Sigmoid colon (tissue), 7 donors: ENCODE results near the gene CUEDC1. TPM values are rescaled to one million over a fixed set of nuclear protein-coding genes. Genes with fewer than 3 reads are reported as not detected.
"Not testable (repeated sequence)": the region's sequence is repeated elsewhere in the genome, so short reads cannot be mapped to it uniquely, and the experiment has no call there.

ENCODE experiments used
- DNase-seq: peaks from one replicate; pipeline ENCODE4 v3.0.0-alpha.2; 2019
- H3K27ac ChIP-seq, 4 donors: fragments of 200-600 bp; sonication (generic); one replicate each; pipeline ENCODE4 v1.5.1; 2016 to 2019; ENCODE audit warnings: mild to moderate bottlenecking in 1 of 4
- H3K27me3 ChIP-seq, 3 donors: fragments of 200-600 bp; sonication (generic); one replicate each; pipeline ENCODE4 v1.5.1; 2019; ENCODE audit warnings: mild to moderate bottlenecking in 1 of 3
- H3K36me3 ChIP-seq, 4 donors: fragments of 200-600 bp; sonication (generic); one replicate each; pipeline ENCODE4 v1.5.1; 2016 to 2019
- H3K4me1 ChIP-seq, 4 donors: fragments of 200-600 bp; sonication (generic); one replicate each; pipeline ENCODE4 v1.5.1; 2017 to 2019
- H3K4me3 ChIP-seq, 4 donors: fragments of 200-600 bp; sonication (generic); one replicate each; pipeline ENCODE4 v1.5.1; 2017 to 2019; ENCODE audit warnings: mild to moderate bottlenecking in 2 of 4, moderate library complexity in 1 of 4
- H3K9me3 ChIP-seq, 4 donors: fragments of 200-600 bp in 3 of 4; sonication (generic) in 3 of 4; one replicate each; pipeline versions ENCODE4 v1.5.1 to v1.6.1; 2013 to 2019
- EP300 ChIP-seq, 4 donors: sonication (generic); formaldehyde crosslinking; IDR thresholded peaks; one replicate each; pipeline ENCODE4 v1.6.1; 2017; ENCODE audit warnings: antibody characterized with exemption in 4 of 4
- POLR2A ChIP-seq, 2 donors: fragments of 450-650 bp; IDR thresholded peaks; one replicate each; pipeline ENCODE4 v1.6.1; 2016; ENCODE audit warnings: antibody characterized with exemption in 2 of 2, mild to moderate bottlenecking in 2 of 2, moderate library complexity in 2 of 2
- POLR2AphosphoS5 ChIP-seq, 4 donors: sonication (generic); formaldehyde crosslinking; IDR thresholded peaks; one replicate each; pipeline ENCODE4 v1.6.1; 2017; ENCODE audit warnings: antibody characterized with exemption in 4 of 4
- WGBS, 2 donors: extraction: QIAGEN DNeasy Blood & Tissue Kit; methylation state at CpG; one replicate each; pipeline ENCODE4 v1.1.7; 2013; 5-methylcytosine and 5-hydroxymethylcytosine counted together
- intact Hi-C: fragments of 100-400 bp; cut with DNase I; formaldehyde crosslinking; loops from one replicate; pipeline ENCODE4 v1.15.1; 2023
- polyA plus RNA-seq, 3 donors: library from polyadenylated mRNA; stranded (reverse); fragments of 200-250 nt; gene quantifications; one replicate each; pipeline ENCODE4 v1.2.3, GENCODE V29; 2013
- total RNA-seq, 4 donors: library from RNA; depleted of rRNA; stranded (reverse); fragments of >200 nt; gene quantifications; one replicate each; pipeline ENCODE4 v1.1.0, GENCODE V29; 2016
- TF ChIP-seq, protein P1 (sequence below), 4 experiments: fragments of 450-650 bp in 3 of 4; fragments of 200-600 bp in 1 of 4; IDR thresholded peaks; one replicate each; pipeline ENCODE4 v1.5.1; 2016 to 2019; ENCODE audit warnings: antibody characterized with exemption in 4 of 4, mild to moderate bottlenecking in 3 of 4, moderate library complexity in 2 of 4
- donor health status: healthy with polysubstance abuse.
- donor health status: Bipolar disorder and iron deficiency.
- donor health status: healthy.

The CUEDC1 gene
- total and polyA plus RNA-seq, 7 donors, result 3.0 to 64.0 (median 29.5) TPM

DNA sequence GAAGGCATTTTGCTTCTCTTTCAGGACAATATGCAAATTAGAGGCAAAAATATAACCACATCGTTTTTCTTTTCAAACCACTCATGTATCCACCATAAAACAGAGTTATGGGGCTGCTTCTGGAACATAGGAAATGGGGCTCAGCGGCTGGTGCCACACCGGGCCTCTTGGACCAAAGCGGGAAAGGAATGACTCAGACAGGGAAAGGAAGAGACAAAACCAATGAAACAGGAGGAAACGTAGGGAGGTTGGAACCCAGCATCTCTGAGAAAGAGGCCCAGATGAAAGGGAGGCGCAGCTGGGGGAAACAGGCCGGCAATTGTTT lies 28.5 kb downstream of the CUEDC1 start:
- WGBS, 2 donors, result 47 to 50% methylated on average over 7 of the region's 7 CpGs
- H3K27me3 ChIP-seq, result no peaks in the 10 kb centered on the region
- peaks cover 0 to 99% (median 92%) of the 10 kb centered on the region in 4 donors for H3K4me1 ChIP-seq
- intact Hi-C loops, result no loop called here
- TF ChIP-seq, protein P1, sequence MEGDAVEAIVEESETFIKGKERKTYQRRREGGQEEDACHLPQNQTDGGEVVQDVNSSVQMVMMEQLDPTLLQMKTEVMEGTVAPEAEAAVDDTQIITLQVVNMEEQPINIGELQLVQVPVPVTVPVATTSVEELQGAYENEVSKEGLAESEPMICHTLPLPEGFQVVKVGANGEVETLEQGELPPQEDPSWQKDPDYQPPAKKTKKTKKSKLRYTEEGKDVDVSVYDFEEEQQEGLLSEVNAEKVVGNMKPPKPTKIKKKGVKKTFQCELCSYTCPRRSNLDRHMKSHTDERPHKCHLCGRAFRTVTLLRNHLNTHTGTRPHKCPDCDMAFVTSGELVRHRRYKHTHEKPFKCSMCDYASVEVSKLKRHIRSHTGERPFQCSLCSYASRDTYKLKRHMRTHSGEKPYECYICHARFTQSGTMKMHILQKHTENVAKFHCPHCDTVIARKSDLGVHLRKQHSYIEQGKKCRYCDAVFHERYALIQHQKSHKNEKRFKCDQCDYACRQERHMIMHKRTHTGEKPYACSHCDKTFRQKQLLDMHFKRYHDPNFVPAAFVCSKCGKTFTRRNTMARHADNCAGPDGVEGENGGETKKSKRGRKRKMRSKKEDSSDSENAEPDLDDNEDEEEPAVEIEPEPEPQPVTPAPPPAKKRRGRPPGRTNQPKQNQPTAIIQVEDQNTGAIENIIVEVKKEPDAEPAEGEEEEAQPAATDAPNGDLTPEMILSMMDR (IDR thresholded peaks at IDR 0.05), result no peak
- TF ChIP-seq EP300 (IDR thresholded peaks at IDR 0.05), result no peak
- TF ChIP-seq POLR2AphosphoS5 (IDR thresholded peaks at IDR 0.05), result no peak
- no peak for TF ChIP-seq POLR2A (IDR thresholded peaks at IDR 0.05)
- H3K36me3 ChIP-seq, result no peaks in the 10 kb centered on the region
- no peaks in the 10 kb centered on the region for H3K9me3 ChIP-seq
- peak overlapping the region; percentile 97 to 100 (median 99) for H3K27ac ChIP-seq
- DNase-seq, result no peak
- H3K4me3 ChIP-seq, result no peak overlapping the region

DNA sequence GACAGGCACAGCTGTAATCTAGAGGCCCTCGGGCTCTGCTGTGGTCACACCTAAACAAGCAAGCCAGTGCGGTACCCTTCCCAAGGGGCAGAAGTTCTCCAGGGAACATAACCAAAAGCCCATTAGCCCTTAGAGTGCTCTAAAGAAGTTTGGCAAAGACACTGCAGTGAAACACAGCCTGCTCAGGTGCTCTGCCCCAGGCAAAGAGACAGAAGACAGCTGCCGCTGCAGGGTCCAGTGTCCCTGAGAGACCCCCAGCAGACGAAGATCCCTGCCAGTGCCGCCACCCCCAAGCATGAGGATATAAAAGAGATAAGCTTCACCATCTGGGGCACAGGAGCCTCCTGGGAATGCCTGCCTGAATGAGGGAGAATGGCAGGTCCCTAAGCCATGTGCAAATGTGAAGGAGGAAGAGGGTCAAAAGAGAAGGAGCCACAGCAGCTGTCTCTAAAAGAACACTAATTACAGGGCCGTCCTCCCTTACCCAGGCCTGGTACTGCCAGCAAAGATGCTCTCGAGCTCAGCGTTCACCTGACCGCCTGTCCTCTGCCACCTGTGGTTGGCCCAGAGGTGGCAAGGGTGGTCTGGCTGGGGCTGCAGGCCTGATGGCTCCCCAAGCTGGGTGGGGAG lies 29.7 kb downstream of the CUEDC1 start:
- H3K27me3 ChIP-seq, result no peaks in the 10 kb centered on the region
- 75 to 88% methylated on average over 9 of the region's 9 CpGs for WGBS, 2 donors
- H3K36me3 ChIP-seq, result no peaks in the 10 kb centered on the region
- DNase-seq, result no peak
- peak overlapping the region; percentile 97 to 100 (median 99) for H3K27ac ChIP-seq
- no peaks in the 10 kb centered on the region for H3K9me3 ChIP-seq
- intact Hi-C loops, result no loop called here
- H3K4me3 ChIP-seq, result no peak overlapping the region
- H3K4me1 ChIP-seq, result peaks cover 0 to 99% (median 92%) of the 10 kb centered on the region in 4 donors
- TF ChIP-seq POLR2AphosphoS5 (IDR thresholded peaks at IDR 0.05) (no peak), POLR2A (IDR thresholded peaks at IDR 0.05) (no peak), EP300 (IDR thresholded peaks at IDR 0.05) (no peak)
- TF ChIP-seq, protein P1 (IDR thresholded peaks at IDR 0.05), result no peak

DNA sequence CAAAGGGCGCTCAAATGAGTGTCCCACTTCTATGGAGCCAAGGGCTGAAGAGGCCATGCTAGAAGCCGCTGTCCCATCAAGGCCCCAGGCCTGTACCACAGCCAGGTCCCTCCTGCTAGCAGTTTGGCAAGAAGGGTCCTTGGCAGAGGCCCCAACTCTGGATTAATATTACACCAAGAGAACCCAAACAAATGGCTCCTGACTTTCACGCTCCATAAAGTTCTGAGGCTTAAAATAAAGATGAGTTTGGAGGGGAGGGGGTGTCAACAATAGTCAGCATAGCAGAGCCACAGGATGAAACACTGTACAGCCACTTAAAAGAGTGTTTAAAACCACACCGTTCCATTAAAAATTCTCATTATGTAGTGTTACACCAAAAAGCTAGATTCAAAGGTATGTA lies 30.5 kb downstream of the CUEDC1 start:
- intact Hi-C loops, result no loop called here
- peak overlapping the region; percentile 97 to 100 (median 99) for H3K27ac ChIP-seq
- no peak for DNase-seq
- 70 to 88% methylated on average over 4 of the region's 4 CpGs for WGBS, 2 donors
- no peak overlapping the region for H3K4me3 ChIP-seq
- TF ChIP-seq, protein P1 (IDR thresholded peaks at IDR 0.05), result no peak
- TF ChIP-seq POLR2A (IDR thresholded peaks at IDR 0.05) (no peak), POLR2AphosphoS5 (IDR thresholded peaks at IDR 0.05) (no peak), EP300 (IDR thresholded peaks at IDR 0.05) (no peak)
- no peaks in the 10 kb centered on the region for H3K9me3 ChIP-seq
- H3K36me3 ChIP-seq, result no peaks in the 10 kb centered on the region
- H3K4me1 ChIP-seq, result peaks cover 0 to 99% (median 92%) of the 10 kb centered on the region in 4 donors
- no peaks in the 10 kb centered on the region for H3K27me3 ChIP-seq

DNA sequence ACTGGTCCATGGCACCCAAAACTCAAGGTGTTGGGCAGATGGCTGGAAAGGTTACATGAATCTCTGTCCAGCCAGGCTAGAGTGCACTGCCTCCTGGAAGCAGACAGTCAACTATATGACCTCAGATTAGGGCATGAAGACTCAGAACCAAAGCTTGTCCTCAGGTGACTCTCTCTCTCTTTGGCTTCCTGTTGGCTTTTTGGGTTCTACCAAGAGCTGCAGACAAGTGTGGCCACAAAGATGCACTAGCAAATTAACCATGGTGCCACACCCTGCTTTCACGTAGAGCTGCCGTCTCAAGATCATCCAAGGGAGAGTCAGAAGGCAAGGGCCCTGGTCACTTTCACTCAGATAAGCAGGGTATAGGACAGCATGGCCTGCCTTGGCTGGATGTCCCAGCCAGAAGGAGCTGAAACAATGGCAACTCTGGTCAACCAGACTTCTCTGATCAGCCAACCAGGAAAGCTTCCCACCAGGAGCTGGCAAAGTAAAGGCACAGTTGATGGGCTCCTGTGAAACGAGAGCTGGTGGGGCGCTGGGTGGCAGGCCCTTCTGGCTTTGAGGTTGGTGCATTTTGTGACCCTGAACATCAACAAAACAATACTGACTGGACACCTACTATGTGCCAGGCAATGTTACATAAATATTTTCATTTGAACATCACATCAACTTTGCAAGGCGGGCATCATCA lies 31.9 kb downstream of the CUEDC1 start:
- H3K9me3 ChIP-seq, result no peaks in the 10 kb centered on the region
- no peak for TF ChIP-seq POLR2AphosphoS5 (IDR thresholded peaks at IDR 0.05)
- TF ChIP-seq EP300 (IDR thresholded peaks at IDR 0.05), result no peak
- no peak for TF ChIP-seq POLR2A (IDR thresholded peaks at IDR 0.05)
- TF ChIP-seq, protein P1 (IDR thresholded peaks at IDR 0.05), result no peak
- H3K4me3 ChIP-seq, result no peak overlapping the region
- WGBS, 2 donors, result 84 to 88% methylated on average over 5 of the region's 5 CpGs
- intact Hi-C loops, result no loop called here
- peak overlapping the region; percentile 97 to 100 (median 99) for H3K27ac ChIP-seq
- no peaks in the 10 kb centered on the region for H3K36me3 ChIP-seq
- DNase-seq, result no peak
- no peaks in the 10 kb centered on the region for H3K27me3 ChIP-seq
- peaks cover 0 to 99% (median 92%) of the 10 kb centered on the region in 4 donors for H3K4me1 ChIP-seq

DNA sequence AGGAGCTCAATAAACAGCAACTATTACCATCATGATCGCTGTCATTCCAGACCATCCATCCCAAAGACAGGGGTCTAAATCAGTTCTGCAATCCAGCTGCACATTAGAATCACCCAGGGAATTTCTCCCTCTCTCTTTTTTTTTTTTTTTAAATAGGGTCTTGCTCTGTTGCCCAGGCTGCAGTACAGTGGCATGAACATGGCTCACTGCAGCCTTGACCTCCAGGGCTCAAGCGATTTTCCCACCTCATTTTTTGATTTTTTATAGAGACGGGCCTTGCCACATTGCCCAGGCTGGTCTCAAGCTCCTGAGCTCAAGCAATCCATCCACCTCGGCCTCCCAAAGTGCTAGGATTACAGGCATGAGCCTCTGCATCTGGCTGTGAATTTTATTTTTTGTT lies 32.5 kb downstream of the CUEDC1 start:
- Histone ChIP-seq H3K27ac (peak overlapping the region; percentile 97 to 100 (median 99)), H3K4me1 (peaks cover 0 to 99% (median 93%) of the 10 kb centered on the region in 4 donors)
- 97 to 98% methylated on average over 4 of the region's 4 CpGs for WGBS, 2 donors
- DNase-seq, intact Hi-C loops, H3K9me3 ChIP-seq, H3K36me3 ChIP-seq, H3K4me3 ChIP-seq, H3K27me3 ChIP-seq: not testable (repeated sequence)
